CD4-positive, alpha-beta T cell treated with Interleukin-4 for 1 hour (primary cell): Measurements from ENCODE around the gene TMOD1.
A peak's percentile ranks its signal among the peaks of the same experiment; 100 is the strongest.
"Not testable (repeated sequence)": the region's sequence is repeated elsewhere in the genome, so short reads cannot be mapped to it uniquely, and the experiment has no call there.

Source experiments
- DNase-seq, 2 donors: peaks; one replicate each; pipeline ENCODE4 v3.0.0-alpha.2; 2020 to 2022

Gene TMOD1

GRCh38 chr9:97501177-97501971 lies at the start of gene TMOD1:
Gene TMOD1 (plus strand): TSS chr9:97501666. CDS start chr9:97524189, 22,523 bp downstream.
- DNase-seq = peak in 1 of 2 donors; percentile 22

- DNase-seq = not testable (repeated sequence)
These were observed 47.9 kb upstream of the TMOD1 start for GRCh38 chr9:97453573-97453972.

DNA sequence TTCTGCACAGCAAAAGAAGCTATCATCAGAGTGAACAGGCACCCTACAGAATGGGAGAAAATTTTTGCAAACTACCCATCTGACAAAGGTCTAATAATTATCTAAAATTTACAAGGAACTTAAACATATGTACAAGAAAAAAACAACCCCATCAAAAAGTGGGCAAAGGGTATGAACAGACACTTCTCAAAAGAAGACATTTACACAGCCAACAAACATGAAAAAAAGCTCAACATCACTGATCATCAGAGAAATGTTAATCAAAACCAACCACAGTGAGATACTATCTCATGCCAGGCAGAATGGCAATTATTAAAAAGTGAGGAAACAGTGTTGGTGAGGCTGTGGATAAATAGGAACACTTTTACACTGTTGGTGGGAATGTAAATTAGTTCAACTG lies 44.6 kb upstream of the TMOD1 start:
- not testable (repeated sequence) for DNase-seq

DNA sequence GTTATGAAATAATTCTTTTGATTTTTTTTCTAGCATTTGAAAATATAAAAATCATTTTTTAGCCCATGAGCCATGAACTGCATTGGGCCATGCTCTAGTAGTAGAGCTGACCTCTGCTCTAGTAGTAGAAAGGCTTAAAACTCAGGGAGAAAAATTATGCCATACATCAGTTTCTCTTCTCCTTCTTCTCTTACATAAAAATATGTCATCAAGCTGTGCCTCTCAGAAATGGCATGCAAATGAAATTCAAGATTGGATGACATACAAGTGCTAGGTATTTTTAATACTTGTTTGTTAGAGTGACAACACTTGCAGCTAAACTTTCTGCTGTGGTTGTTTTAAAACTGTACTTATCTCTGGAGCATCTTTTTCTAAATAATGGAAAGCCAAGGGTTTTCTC lies 42.1 kb upstream of the TMOD1 start:
- no peak for DNase-seq

DNA sequence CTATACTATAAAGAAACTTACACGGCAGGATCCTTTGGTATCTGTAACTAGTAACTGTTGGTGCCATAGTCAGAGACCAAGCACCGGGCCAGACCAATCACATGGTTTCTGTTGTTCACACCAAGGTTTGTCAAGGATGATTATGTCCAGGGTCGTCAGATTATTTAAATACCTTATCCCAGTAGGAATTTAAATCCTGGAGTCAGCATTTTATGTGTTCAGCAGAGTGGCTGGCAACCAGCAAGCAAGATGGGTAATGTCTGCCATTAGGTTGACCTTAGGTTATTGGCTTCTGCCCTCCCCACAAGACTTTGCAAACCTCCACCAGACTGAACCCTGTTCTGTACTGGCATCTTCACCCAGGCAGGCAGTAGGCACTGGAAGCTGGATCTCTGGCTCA lies 39.3 kb upstream of the TMOD1 start:
- no peak for DNase-seq

DNA sequence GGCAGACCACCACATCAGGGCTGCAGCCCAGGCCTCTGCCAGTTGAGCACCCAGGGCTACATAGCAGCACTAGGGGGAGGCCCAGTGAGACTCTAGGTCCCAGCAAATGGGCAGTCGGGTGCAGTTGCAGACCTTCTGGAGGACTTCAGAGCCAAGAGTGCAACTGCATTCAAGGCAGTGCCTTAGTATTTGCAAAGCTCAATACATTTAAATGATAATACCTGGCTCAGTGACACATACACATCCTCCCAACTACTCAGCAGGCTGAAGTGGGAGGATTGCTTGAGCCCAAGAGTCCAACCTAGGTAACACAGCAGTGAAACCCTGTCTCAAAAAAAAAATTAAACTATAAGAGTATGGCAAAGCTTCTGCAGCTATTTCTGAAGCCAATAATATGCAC lies 38.6 kb upstream of the TMOD1 start:
- no peak for DNase-seq

GRCh38 chr9:97468658-97469448 lies 32.6 kb upstream of the TMOD1 start:
- peak; percentile 19 to 26 for DNase-seq

- no peak for DNase-seq
These were observed 31.4 kb upstream of the TMOD1 start for GRCh38 chr9:97470076-97470475.

- DNase-seq = no peak
These were observed 27.7 kb upstream of the TMOD1 start for GRCh38 chr9:97473717-97474116.

GRCh38 chr9:97474372-97474925 lies 27.0 kb upstream of the TMOD1 start:
- no peak for DNase-seq

DNA sequence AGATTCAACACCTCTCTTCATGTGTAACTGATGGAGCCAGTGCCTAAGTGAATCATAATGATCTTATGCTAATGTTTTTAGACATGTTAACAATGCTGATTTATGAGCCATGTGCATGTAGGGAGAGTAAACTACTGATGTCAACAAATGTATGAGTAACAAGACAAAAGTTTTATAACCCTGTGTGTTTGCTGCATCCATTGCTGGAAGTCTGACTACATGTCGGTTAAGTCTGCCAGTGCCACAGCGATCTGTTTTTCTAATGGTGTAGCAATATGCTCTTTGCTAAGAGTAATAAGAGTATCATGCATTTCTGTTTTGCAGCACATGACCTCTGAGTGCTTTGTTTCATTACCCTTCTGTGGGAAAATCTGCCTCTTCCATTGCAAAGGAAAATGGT lies 26.4 kb upstream of the TMOD1 start:
- no peak for DNase-seq

- no peak for DNase-seq
These were observed 23.0 kb upstream of the TMOD1 start for GRCh38 chr9:97478301-97478981.

GRCh38 chr9:97479496-97480159 lies 21.8 kb upstream of the TMOD1 start:
- DNase-seq = no peak

- no peak for DNase-seq
These were observed 21.3 kb upstream of the TMOD1 start for GRCh38 chr9:97480174-97480573.

GRCh38 chr9:97480749-97481148 lies 20.7 kb upstream of the TMOD1 start:
- no peak for DNase-seq

DNA sequence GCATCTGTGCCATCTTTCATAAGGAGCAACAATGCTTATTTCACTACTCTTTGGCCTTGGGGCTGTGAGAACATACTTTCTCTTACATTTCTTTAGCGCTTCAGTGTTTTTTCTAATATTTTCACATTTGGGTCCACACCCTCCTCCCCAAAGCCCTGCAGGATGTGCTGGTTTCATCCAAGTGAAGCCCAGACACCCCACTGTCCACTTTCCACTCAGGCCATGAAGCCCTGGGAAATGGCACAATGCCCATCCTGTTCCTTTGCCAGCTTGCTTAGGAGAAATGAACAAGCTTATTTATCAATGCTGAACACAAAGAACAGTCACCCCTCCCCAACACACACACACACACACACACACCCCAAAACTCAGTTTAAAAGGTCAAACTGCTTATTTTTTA lies 17.3 kb upstream of the TMOD1 start:
- no peak for DNase-seq

DNA sequence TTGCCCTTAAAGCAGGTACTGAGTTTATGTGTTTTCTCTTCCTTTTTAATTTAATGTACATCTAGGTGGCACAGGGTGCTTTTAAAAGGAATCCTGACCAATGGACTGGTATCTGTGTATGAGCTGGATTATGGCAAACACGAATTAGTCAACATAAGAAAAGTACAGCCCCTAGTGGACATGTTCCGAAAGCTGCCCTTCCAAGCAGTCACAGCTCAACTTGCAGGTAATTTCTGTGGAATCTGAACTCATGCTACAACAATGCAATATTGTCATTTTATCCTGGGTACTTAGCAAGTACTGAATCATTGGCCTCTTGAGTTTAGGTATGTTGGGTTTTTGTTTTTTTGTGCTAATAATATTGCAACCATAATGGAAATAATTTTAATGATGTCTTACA lies 14.4 kb upstream of the TMOD1 start:
- DNase-seq = no peak

DNA sequence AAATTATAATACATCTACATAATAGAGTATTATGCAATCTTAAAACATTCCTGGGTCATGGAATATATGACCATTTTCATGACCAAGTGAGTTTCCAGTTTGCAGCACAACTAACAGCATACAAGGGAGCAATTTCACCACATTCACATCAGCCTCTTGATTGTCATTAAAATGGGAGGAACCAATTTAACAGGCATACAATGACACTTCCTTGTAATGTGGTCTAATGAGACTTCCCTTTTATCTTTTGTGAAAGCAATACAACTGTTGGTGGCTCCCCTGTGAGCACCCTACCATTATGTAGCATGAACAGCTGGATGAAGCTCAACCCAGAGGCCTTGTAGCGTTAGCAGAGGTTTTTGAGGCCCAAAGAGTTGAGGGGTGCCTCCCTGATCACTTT lies 13.6 kb upstream of the TMOD1 start:
- no peak for DNase-seq

DNA sequence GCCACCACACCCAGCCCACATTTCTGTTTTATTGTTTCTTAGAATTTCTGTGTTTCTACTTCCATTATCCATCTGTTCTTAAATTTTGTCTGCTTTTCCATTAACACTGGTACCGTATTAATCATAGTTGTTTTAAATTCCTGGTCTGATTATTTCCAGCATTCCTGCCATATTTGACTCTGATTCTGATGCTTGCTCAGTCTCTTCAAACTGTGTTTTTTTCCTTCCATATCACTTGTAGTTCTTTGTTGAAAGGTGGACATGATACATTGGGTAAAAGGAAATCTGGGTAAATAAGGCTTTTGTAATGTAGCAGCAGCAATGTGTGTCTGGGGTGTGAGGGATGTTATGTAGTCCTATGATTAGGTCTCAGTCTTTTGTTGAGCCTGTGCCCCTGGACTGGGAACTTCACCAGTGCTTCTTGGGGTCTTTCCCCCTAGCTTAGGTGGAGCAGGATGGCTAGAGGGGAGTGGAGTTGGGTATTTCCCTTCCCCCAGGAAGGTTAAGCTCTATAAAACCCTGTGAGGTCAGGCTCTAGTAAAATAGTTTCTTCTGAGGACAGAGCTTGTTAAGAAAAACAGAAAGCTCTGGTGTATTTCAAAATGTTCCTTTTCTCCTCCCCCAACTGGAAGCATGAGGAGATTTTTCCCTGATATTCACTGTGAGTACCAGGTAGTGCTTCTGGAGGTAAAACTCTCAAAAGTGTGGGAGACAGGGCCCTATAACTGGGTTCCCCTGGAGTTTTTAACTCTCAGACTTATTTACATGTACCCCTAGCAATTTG lies 10.1 kb upstream of the TMOD1 start:
- DNase-seq = no peak

GRCh38 chr9:97497558-97498375 lies 3.7 kb upstream of the TMOD1 start:
- DNase-seq = not testable (repeated sequence)

DNA sequence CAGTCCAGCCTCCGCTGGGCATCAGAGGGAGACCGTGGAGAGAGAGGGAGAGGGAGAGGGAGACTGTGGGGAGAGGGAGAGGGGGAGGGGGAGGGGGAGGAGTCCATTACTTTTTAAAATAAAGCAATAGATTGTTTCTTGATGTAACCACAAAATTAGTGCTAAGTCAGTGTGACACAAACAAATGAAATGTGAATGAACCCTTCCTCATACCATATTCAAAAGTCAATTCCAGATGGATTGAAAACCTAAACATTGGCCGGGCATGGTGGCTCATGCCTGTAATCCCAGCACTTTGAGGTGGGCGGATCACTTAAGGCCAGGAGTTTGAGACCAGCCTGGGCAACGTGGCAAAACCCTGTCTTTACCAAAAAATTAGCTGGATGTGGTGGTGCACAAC lies 2.6 kb upstream of the TMOD1 start:
- DNase-seq = not testable (repeated sequence)
